ENCODE measurements around the gene ZC3H15.

Gene ZC3H15

DNA sequence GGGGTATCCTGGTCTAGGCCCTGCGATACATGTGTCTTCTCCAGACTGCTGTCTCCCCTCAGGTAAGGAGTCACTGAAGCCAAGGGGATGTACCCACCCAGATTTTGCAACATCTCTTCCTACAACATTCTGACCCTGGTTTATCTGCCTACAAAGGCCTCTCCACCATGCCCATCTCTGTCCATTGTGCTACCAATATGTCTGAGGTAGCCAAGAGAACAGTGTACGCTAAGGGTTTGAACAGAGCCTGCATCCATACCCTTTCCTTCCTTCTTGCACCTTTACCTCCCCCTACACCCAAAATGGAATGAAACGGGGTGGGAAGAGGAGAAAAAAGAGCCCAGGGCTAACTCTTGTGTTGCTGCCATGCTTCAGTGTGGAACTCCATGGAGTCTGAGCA lies 11.9 kb downstream of the ZC3H15 start:
- TF ChIP-seq, protein P1, sequence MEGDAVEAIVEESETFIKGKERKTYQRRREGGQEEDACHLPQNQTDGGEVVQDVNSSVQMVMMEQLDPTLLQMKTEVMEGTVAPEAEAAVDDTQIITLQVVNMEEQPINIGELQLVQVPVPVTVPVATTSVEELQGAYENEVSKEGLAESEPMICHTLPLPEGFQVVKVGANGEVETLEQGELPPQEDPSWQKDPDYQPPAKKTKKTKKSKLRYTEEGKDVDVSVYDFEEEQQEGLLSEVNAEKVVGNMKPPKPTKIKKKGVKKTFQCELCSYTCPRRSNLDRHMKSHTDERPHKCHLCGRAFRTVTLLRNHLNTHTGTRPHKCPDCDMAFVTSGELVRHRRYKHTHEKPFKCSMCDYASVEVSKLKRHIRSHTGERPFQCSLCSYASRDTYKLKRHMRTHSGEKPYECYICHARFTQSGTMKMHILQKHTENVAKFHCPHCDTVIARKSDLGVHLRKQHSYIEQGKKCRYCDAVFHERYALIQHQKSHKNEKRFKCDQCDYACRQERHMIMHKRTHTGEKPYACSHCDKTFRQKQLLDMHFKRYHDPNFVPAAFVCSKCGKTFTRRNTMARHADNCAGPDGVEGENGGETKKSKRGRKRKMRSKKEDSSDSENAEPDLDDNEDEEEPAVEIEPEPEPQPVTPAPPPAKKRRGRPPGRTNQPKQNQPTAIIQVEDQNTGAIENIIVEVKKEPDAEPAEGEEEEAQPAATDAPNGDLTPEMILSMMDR (IDR thresholded peaks at IDR 0.05; ENCODE audit: low read depth, low read length) = no peak
- no peak for DNase-seq (ENCODE audit: extremely low read depth, low read depth)

DNA sequence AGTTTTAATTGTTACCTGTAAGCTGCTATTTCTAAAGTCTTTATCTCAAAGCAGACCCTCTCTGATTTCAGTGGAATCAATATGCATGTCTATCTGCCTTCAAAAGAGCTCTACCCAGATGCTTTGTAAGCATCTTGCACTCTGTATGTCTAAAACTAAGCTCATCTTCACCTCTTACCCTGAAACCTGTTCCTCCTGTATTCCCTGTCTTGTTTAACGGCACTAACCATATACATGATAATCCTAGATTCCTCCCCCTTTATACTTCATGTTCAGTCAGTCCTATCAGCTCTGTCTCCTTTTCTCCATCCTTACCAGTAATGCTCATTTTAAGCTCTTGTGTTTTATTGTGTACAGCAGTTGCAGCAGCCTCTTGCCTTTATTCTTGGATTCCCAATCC lies 12.8 kb downstream of the ZC3H15 start:
- no peak for DNase-seq (ENCODE audit: extremely low read depth, low read depth)
- TF ChIP-seq, protein P1 (IDR thresholded peaks at IDR 0.05; ENCODE audit: low read depth, low read length) = no peak

DNA sequence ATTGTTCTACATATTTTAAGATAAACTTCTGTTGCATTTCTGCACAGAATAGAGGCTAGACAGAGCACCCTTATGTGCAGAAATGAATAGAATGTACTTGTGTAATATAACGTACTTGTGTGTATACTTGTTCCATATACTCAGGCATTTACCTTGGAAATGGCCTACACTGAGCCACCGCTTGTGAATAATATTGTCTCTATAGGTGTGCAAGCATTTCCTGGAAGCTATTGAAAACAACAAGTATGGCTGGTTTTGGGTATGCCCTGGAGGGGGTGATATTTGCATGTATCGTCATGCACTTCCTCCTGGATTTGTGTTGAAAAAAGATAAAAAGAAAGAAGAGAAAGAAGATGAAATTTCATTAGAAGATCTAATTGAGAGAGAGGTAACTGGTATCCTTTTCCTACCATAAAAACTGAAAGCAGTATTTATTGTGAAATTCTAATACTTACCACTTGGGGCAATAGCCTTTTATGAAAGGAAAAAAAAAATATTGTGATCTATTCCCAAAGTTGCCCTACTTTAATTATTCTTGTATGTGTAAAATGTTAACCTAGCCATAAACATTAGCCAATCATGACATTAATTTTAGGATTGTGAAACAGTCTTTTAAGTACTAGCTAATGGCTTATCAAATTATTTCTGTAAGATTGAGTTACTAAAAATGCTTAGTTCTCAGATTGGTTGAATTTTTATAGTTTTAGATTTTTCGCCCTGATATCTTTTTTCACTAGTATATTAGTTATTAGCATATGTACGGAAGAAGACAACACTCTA lies 18.0 kb downstream of the ZC3H15 start:
- DNase-seq (ENCODE audit: extremely low read depth, low read depth) = no peak
- TF ChIP-seq, protein P1 (IDR thresholded peaks at IDR 0.05; ENCODE audit: low read depth, low read length) = peak; percentile 38

DNA sequence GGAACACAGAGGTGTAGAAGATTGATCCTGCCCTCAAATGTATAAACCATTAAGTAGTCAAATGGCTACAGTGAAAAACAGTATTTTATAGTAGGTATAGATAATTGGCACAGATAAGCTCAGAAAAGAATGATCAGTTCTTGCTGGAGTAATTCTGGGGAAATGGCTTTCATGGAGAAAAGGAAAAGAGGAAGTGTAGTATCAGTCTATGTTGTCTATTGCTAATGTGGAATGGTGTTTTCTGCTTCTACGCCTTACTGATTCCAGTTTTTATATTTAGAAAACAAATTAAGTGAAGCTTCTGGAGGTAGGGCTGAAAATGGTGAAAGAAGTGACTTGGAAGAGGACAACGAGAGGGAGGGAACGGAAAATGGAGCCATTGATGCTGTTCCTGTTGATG lies 22.2 kb downstream of the ZC3H15 start:
- TF ChIP-seq, protein P1 (IDR thresholded peaks at IDR 0.05; ENCODE audit: low read depth, low read length) = no peak

DNA sequence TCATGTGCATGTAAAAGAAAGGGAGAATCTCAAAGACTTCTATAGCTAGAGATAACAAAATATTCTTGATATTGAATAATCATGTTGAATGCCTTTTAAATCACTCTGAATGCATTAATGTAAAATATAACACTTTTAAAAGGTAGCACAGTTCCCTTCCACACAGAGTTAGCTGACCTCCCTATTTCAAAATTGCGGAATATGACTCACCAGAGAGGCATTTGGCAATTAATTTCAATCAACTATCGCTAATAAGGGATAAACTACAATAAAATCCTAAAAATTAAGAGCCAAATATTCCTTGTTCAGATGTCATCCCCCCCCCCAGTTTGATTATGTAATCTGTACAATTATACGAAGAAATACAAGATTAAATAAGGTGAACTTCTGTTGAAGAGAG lies 29.3 kb downstream of the ZC3H15 start:
- DNase-seq (ENCODE audit: extremely low read depth, low read depth) = no peak
- TF ChIP-seq, protein P1 (IDR thresholded peaks at IDR 0.05; ENCODE audit: low read depth, low read length) = no peak

More for the DNA sequence above, 22.2 kb downstream of the ZC3H15 start:
- DNase-seq (ENCODE audit: extremely low read depth, low read depth) = no peak

DNA sequence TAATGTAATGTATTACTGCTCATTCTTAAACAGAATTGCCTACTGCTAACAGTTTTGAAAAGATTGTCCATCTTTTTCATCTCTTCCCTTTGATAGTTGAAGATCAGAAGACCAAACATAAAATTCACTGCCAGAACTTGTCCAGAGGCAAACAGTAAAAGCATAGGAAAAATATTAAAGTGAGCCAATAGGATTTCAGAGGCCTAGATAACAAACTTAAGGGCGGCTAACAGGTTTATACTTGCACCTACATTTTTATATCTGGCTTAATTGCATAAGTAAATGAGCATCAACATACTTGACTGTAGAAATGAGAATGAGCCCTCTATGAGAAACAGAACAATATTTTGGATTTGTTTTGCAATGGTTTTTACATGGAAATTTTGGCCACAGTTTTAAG lies 30.3 kb downstream of the ZC3H15 start:
- no peak for DNase-seq (ENCODE audit: extremely low read depth, low read depth)
- TF ChIP-seq, protein P1 (IDR thresholded peaks at IDR 0.05; ENCODE audit: low read depth, low read length) = no peak

DNA sequence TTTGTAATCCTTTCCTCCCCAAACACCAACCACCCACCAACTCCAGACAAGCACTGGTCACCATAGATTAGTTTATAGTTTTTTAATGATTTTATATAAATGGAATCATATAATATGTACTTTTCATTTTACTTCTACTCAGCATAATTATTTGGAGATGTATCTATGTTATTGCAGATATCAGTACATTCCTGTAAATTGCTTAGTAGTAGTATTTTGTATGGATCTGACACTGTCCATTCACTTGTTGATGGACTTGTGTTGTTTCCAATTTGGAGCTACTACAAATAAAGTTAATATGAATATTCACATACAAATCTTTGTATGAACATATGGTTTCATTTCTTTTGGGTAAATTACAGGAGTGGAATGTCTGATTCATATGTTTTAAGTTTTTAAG lies 31.0 kb downstream of the ZC3H15 start:
- TF ChIP-seq, protein P1 (IDR thresholded peaks at IDR 0.05; ENCODE audit: low read depth, low read length) = no peak
- DNase-seq (ENCODE audit: extremely low read depth, low read depth) = no peak
